ENCODE results near the gene TMEM59L.

DNA sequence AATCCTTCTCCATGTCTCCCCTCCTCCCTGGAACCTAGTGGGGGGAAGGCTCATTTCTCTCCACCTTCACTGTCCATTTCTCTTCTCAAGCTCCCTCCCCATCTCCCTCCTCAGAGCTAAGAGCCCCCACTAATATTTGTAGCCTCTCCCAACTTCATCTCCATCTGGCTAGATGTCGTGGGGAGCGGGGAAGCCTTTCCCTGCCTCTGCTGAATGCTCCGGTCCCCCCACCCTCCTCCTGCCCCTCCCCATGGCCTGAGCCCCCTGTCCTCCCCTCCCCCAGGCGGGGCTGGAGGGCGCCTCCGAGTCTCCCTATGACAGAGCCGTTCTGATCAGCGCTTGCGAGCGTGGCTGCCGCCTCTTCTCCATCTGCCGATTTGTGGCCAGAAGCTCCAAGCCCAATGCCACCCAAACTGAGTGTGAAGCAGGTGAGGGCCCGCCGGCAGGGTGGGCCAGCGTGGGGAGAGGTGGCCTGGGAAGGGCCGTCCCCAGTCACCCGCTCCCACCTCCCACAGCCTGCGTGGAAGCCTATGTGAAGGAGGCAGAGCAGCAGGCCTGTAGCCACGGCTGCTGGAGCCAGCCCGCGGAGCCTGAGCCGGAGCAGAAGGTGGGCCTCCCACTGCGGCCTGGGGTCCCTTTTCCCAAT, 1.0 kb downstream of the TMEM59L start:
- TF ChIP-seq, protein P1, sequence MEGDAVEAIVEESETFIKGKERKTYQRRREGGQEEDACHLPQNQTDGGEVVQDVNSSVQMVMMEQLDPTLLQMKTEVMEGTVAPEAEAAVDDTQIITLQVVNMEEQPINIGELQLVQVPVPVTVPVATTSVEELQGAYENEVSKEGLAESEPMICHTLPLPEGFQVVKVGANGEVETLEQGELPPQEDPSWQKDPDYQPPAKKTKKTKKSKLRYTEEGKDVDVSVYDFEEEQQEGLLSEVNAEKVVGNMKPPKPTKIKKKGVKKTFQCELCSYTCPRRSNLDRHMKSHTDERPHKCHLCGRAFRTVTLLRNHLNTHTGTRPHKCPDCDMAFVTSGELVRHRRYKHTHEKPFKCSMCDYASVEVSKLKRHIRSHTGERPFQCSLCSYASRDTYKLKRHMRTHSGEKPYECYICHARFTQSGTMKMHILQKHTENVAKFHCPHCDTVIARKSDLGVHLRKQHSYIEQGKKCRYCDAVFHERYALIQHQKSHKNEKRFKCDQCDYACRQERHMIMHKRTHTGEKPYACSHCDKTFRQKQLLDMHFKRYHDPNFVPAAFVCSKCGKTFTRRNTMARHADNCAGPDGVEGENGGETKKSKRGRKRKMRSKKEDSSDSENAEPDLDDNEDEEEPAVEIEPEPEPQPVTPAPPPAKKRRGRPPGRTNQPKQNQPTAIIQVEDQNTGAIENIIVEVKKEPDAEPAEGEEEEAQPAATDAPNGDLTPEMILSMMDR (conservative IDR thresholded peaks at IDR 0.05; ENCODE audit: low read depth, low read length) = no peak
- TF ChIP-seq RCOR1 (IDR thresholded peaks at IDR 0.05; ENCODE audit: insufficient replicate concordance, low read length) = no peak
- TF ChIP-seq CEBPB (IDR thresholded peaks at IDR 0.05; ENCODE audit: low read depth, low read length) = no peak
- TF ChIP-seq BHLHE40 (IDR thresholded peaks at IDR 0.05; ENCODE audit: low read depth, low read length) = no peak
- TF ChIP-seq FOS (IDR thresholded peaks at IDR 0.05; ENCODE audit: low read depth, low read length) = no peak
- no peak for TF ChIP-seq POLR2A (IDR thresholded peaks at IDR 0.05; ENCODE audit: low read depth, low read length)
- TF ChIP-seq, protein P2, sequence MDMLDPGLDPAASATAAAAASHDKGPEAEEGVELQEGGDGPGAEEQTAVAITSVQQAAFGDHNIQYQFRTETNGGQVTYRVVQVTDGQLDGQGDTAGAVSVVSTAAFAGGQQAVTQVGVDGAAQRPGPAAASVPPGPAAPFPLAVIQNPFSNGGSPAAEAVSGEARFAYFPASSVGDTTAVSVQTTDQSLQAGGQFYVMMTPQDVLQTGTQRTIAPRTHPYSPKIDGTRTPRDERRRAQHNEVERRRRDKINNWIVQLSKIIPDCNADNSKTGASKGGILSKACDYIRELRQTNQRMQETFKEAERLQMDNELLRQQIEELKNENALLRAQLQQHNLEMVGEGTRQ (IDR thresholded peaks at IDR 0.05; ENCODE audit: low read depth, low read length) = no peak
- no peak for TF ChIP-seq SMC3 (IDR thresholded peaks at IDR 0.05; ENCODE audit: low read depth, low read length)
- no peak for TF ChIP-seq RAD21 (IDR thresholded peaks at IDR 0.05; ENCODE audit: low read length)

All from IMR-90 (cell line).